Muscle layer of colon (tissue), 2 donors: ENCODE data around the gene IL27RA.
"Not testable (repeated sequence)": the region's sequence is repeated elsewhere in the genome, so short reads cannot be mapped to it uniquely, and the experiment has no call there.

Experiments
- H3K27ac ChIP-seq: one replicate; pipeline ENCODE4 v1.7.0; 2013; ENCODE audit warnings: low read depth, mild to moderate bottlenecking, low read length, moderate library complexity
- H3K27me3 ChIP-seq, 2 donors: one replicate each; pipeline ENCODE4 v1.7.0; 2013; ENCODE audit warnings: low read length in 2 of 2, mild to moderate bottlenecking in 2 of 2; ENCODE audit not compliant: insufficient read depth in 2 of 2, control insufficient read depth in 1 of 2
- H3K36me3 ChIP-seq: one replicate; pipeline ENCODE4 v1.7.0; 2013; ENCODE audit warnings: mild to moderate bottlenecking, low read length; ENCODE audit not compliant: insufficient read depth
- H3K4me1 ChIP-seq: one replicate; pipeline ENCODE4 v1.7.0; 2013; ENCODE audit warnings: mild to moderate bottlenecking, low read length; ENCODE audit not compliant: insufficient read depth
- H3K4me3 ChIP-seq, 2 donors: one replicate each; pipeline ENCODE4 v1.7.0; 2013; ENCODE audit warnings: low read length in 2 of 2, low read depth in 1 of 2, mild to moderate bottlenecking in 1 of 2, moderate library complexity in 1 of 2
- H3K9ac ChIP-seq: one replicate; pipeline ENCODE4 v1.7.0; 2013; ENCODE audit warnings: low read length
- H3K9me3 ChIP-seq: one replicate; pipeline ENCODE4 v1.7.0; 2013; ENCODE audit warnings: mild to moderate bottlenecking, low read length
- donor health status: abdominal sarcoma.
- donor health status: Adenocarcinoma of cecum.

IL27RA gene

DNA sequence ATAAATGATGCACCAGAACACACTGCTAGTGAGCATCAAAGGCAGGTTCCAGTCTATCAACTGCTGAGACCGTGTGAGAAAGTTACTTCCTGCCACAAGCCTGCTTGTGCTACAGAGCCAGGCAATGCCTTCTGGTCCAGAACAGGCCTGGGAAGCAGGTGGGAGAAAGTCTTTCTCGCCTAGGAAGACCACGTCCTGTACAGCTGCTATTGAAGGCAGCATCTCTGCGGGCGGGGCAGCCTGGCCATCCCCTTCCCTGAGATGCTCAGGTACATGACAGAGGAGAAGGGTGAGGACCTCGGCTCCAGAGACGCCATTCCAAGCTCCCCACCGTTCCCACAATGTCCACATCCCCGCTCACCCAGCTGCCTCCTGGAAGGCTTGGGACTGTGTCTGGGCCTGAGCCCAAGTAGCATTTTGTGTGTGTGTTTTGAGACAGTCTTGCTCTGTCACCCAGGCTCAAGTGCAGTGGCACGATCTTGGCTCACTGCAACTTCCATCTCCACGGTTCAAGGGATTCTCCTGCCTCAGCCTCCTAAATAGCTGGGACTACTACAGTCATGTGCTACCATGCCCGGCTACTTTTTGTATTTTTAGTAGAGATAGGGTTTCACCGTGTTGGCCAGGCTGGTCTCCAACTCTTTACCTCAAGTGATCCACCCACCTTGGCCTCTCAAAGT, 28.9 kb upstream of the IL27RA start:
- no peaks in the 10 kb centered on the region for H3K9me3 ChIP-seq
- H3K27ac ChIP-seq: peak overlapping the region; percentile 12
- H3K27me3 ChIP-seq: no peaks in the 10 kb centered on the region
- H3K36me3 ChIP-seq: no peaks in the 10 kb centered on the region
- peaks cover 26% of the 10 kb centered on the region for H3K4me1 ChIP-seq
- H3K4me3 ChIP-seq: no peak overlapping the region
- H3K9ac ChIP-seq: no peak overlapping the region

- H3K27ac ChIP-seq: peak overlapping the region; percentile 12
- no peaks in the 10 kb centered on the region for H3K27me3 ChIP-seq
- no peaks in the 10 kb centered on the region for H3K9me3 ChIP-seq
- H3K36me3 ChIP-seq: no peaks in the 10 kb centered on the region
- H3K4me1 ChIP-seq: peaks cover 26% of the 10 kb centered on the region
- H3K4me3 ChIP-seq: no peak overlapping the region
- no peak overlapping the region for H3K9ac ChIP-seq
These were observed 28.1 kb upstream of the IL27RA start for GRCh38 chr19:14003251-14004055.

GRCh38 chr19:14004619-14005348, 26.8 kb upstream of the IL27RA start:
- Histone ChIP-seq H3K4me3 (no peak overlapping the region), H3K36me3 (no peaks in the 10 kb centered on the region), H3K27me3 (no peaks in the 10 kb centered on the region), H3K9me3 (no peaks in the 10 kb centered on the region), H3K9ac (peak overlapping the region; percentile 2), H3K4me1 (peaks cover 26% of the 10 kb centered on the region), H3K27ac (peak overlapping the region; percentile 95)

- Histone ChIP-seq H3K36me3 (no peaks in the 10 kb centered on the region), H3K9ac (peak overlapping the region; percentile 2), H3K27ac (peak overlapping the region; percentile 95), H3K4me1 (peaks cover 26% of the 10 kb centered on the region), H3K27me3 (no peaks in the 10 kb centered on the region), H3K9me3 (no peaks in the 10 kb centered on the region), H3K4me3 (peak overlapping the region in 1 of 2 donors; percentile 94)
These were observed 26.0 kb upstream of the IL27RA start for GRCh38 chr19:14005349-14006084.

DNA sequence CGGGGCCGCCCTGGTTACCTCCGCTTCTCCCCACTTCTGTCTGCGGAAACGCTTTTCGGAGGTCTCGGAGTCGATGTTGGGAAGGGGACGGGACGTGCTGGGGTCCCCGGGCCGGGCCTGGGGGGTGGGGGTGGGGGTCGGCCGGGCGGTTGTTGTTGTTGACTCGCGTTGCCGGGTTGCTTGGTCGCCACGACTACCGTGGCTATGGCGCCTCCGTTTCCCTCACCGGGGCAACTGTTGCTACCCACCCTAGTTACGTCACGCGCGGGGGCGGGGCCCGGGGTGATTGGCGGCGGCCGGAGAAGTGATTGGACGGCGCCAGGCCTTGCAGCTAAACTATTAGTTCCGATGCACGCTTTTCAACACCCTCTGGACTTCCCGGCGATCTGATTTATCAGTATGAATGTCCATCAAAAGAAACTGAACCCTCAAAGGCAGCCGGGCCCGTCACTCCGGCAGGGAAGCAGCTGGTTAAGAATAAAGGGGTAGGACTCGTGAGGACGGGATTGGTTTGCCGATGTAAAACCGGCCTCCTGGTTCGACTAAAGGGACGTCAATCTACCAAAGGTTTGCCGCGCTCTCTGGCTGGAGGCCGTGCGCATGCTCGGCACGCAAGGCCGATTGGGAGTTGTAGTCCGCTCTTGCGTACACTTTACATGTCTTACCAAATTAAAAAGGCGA, 25.3 kb upstream of the IL27RA start, which contains the start of gene RFX1:
Gene RFX1 (minus strand): TSS at position 236 of the 681 bp plus-strand sequence. CDS start 12,477 bp downstream, outside the sequence.
- no peaks in the 10 kb centered on the region for H3K9me3 ChIP-seq
- H3K27me3 ChIP-seq: no peaks in the 10 kb centered on the region
- peak within 1 kb of the TSS; percentile 90 to 94 for H3K4me3 ChIP-seq
- no peaks in the 10 kb centered on the region for H3K36me3 ChIP-seq
- H3K27ac ChIP-seq: peak within 1 kb of the TSS; percentile 95
- peak within 1 kb of the TSS; percentile 84 for H3K9ac ChIP-seq
- peaks cover 26% of the 10 kb centered on the region for H3K4me1 ChIP-seq

DNA sequence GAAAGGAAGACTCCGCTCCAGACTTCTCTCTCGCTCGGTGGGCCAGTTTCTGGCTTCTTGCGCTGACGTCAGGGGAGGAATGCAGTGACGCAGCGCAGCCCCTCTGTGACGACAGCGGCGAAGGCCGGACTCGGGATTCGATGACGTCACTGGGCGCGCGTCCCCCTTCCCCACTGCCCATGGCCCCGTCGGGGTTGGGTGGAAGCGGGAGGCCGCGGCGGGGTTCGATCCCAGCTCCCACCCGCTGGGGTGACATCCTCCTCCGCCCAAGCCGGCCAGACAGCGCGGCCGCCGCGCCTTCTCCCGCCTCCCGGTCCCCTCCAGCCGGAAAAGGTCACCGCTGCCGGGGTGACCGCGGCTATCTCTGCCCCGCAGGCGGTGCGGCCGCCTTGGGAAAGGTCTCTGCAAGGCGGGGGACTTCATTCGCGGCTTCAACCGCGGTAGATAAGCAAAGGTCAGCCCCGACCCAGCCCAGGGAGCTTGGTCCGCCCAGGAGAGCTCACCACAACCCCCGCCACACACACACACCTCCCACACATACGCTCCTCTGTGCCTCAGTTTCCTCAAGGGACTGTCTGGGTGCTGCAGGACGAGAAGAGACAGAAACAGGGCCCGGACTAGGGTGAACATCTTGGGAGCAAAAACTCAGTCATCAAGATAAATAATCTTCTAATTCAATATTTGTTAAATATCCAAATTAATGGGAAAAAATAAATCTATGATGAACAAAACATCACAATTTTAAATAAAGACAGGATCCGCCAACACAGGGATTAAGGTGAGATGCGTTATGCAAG, 24.6 kb upstream of the IL27RA start:
- H3K9me3 ChIP-seq: no peaks in the 10 kb centered on the region
- no peaks in the 10 kb centered on the region for H3K27me3 ChIP-seq
- H3K4me3 ChIP-seq: peak overlapping the region; percentile 79 to 90
- no peaks in the 10 kb centered on the region for H3K36me3 ChIP-seq
- H3K27ac ChIP-seq: peak overlapping the region; percentile 94
- peak overlapping the region; percentile 84 for H3K9ac ChIP-seq
- H3K4me1 ChIP-seq: peaks cover 26% of the 10 kb centered on the region

- Histone ChIP-seq H3K9me3 (no peaks in the 10 kb centered on the region), H3K4me1 (no peaks in the 10 kb centered on the region), H3K36me3 (no peaks in the 10 kb centered on the region), H3K9ac (no peak overlapping the region), H3K27me3 (no peaks in the 10 kb centered on the region), H3K4me3 (no peak overlapping the region), H3K27ac (no peak overlapping the region)
These were observed 19.1 kb upstream of the IL27RA start for GRCh38 chr19:14012378-14012915.

DNA sequence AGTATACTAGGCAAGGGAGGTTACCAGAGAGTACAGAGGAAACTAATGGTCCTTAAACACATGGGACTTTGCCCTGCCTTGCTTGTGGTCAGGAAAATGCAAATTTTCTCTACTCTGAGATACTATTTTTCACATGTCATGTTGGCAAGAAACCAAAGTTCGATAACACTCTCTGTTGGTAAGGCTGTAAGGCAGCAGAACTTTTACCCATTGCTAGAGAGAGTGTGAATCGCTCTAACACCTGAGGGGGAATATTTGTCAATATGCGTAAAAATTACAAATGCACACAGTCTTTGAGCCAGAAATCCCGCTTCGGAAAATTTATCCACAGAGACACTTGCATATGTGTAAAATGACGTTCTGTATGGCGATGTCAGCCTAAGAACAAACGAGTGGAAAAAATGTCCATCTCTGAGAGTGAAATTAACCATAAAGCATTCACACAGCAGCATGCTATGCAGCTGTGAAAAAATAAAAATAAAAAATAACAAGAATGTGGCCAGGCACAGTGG, 16.0 kb upstream of the IL27RA start:
- Histone ChIP-seq H3K27ac (no peak overlapping the region), H3K36me3 (no peaks in the 10 kb centered on the region), H3K9ac (no peak overlapping the region), H3K4me1 (no peaks in the 10 kb centered on the region), H3K27me3 (no peaks in the 10 kb centered on the region), H3K4me3 (no peak overlapping the region), H3K9me3 (no peaks in the 10 kb centered on the region)

DNA sequence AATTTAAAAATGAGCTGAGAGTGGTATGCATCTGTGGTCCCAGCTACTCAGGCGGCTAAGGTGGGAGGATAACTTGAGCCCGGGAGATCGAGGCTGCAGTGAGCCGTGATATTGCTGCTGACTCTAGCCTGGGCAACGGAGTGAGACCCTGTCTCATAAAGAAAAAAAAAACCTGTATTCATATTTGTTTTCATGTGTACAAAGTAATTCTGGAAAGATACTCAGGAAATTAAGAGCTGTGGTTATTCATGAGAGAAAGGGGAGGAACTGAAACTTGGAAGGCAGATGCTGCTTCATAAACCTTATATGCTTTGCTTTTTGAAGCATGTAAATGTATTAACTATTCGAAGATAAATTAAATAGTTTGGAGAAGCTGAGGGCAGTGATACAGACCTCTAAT, 12.5 kb upstream of the IL27RA start:
- Histone ChIP-seq H3K4me1 (no peaks in the 10 kb centered on the region), H3K27ac (no peak overlapping the region), H3K4me3 (no peak overlapping the region), H3K36me3 (no peaks in the 10 kb centered on the region), H3K27me3 (no peaks in the 10 kb centered on the region), H3K9me3 (no peaks in the 10 kb centered on the region), H3K9ac (no peak overlapping the region)

DNA sequence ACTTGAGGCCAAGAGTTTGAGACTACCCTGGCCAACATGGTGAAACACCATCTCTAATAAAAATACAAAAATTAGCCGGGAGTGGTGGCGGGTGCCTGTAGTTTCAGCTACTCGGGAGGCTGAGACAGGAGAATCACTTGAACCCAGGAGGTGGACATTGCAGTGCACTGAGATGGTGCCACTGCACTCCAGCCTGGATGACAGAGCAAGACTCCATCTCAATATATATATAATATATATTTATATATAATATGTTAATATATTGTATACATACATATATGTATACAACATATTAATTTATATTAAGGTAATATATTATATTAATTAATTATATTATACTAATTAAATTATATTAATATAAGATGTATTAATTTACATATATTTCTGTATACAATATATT, 11.8 kb upstream of the IL27RA start:
- H3K36me3 ChIP-seq, H3K9me3 ChIP-seq, H3K4me1 ChIP-seq, H3K4me3 ChIP-seq, H3K27me3 ChIP-seq, H3K9ac ChIP-seq, H3K27ac ChIP-seq: not testable (repeated sequence)
